ENCODE results near the gene ADM2.

ADM2 gene

GRCh38 chr22:50504369-50505211 lies 23.2 kb downstream of the ADM2 start:
- Histone ChIP-seq H2BK12ac (ENCODE audit: low read length in 2 of 2) (no peak overlapping the region), H3K27ac (ENCODE audit: low read length, poor library complexity, severe bottlenecking) (no peak overlapping the region), H3K4me3 (ENCODE audit: insufficient read depth in 1 of 2, low read depth in 1 of 2, low read length in 2 of 2) (no peak overlapping the region), H3K4ac (ENCODE audit: low read depth in 1 of 2, low read length in 2 of 2) (no peak overlapping the region), H3K9me3 (ENCODE audit: control insufficient read depth, low read length) (no peaks in the 10 kb centered on the region), H2BK120ac (ENCODE audit: low read depth, low read length) (no peak overlapping the region), H3K14ac (ENCODE audit: low read length in 2 of 2) (no peak overlapping the region), H3K4me1 (ENCODE audit: control insufficient read depth, insufficient read depth, low read depth, low read length) (peaks cover 14% of the 10 kb centered on the region), H4K91ac (ENCODE audit: low read length) (no peak overlapping the region), H3K4me2 (ENCODE audit: low read length, poor library complexity, severe bottlenecking) (no peak overlapping the region), H3K36me3 (ENCODE audit: control insufficient read depth in 1 of 2, insufficient read depth in 2 of 2, low read depth in 1 of 2, low read length in 2 of 2) (peaks cover 29 to 51% of the 10 kb centered on the region in 2 experiments), H3K79me1 (replicated peaks; ENCODE audit: low read length, poor library complexity, severe bottlenecking) (peaks cover 26% of the 10 kb centered on the region), H2BK5ac (ENCODE audit: low read depth, low read length, poor library complexity, severe bottlenecking) (no peak overlapping the region), H3K9ac (ENCODE audit: low read length) (no peak overlapping the region), H4K8ac (ENCODE audit: low read length) (no peak overlapping the region), H2AK5ac (ENCODE audit: low read length, severe bottlenecking) (no peak overlapping the region), H3K23ac (ENCODE audit: low read length in 2 of 2) (no peak overlapping the region), H2BK15ac (ENCODE audit: low read depth, poor library complexity, severe bottlenecking) (no peak overlapping the region), H3K27me3 (ENCODE audit: control insufficient read depth in 1 of 2, insufficient read depth in 1 of 2, low read length in 2 of 2) (no peaks in the 10 kb centered on the region), H3K18ac (ENCODE audit: low read depth in 1 of 2, low read length in 2 of 2) (no peak overlapping the region), H2AFZ (ENCODE audit: low read depth, low read length) (no peak overlapping the region)
- no peak for DNase-seq
- 95% methylated on average over 38 of the region's 44 CpGs for WGBS

GRCh38 chr22:50505276-50505775 lies 24.0 kb downstream of the ADM2 start:
- H3K4me1 ChIP-seq (ENCODE audit: control insufficient read depth, insufficient read depth, low read depth, low read length), result peaks cover 14% of the 10 kb centered on the region
- H3K9ac ChIP-seq (ENCODE audit: low read length), result no peak overlapping the region
- peaks cover 26% of the 10 kb centered on the region for H3K79me1 ChIP-seq (replicated peaks; ENCODE audit: low read length, poor library complexity, severe bottlenecking)
- no peak overlapping the region for H3K23ac ChIP-seq (ENCODE audit: low read length in 2 of 2)
- H2AK5ac ChIP-seq (ENCODE audit: low read length, severe bottlenecking), result no peak overlapping the region
- no peak overlapping the region for H3K4ac ChIP-seq (ENCODE audit: low read depth in 1 of 2, low read length in 2 of 2)
- H3K36me3 ChIP-seq (ENCODE audit: control insufficient read depth in 1 of 2, insufficient read depth in 2 of 2, low read depth in 1 of 2, low read length in 2 of 2), result peaks cover 29 to 50% of the 10 kb centered on the region in 2 experiments
- H4K8ac ChIP-seq (ENCODE audit: low read length), result no peak overlapping the region
- DNase-seq, result no peak
- no peak overlapping the region for H2BK120ac ChIP-seq (ENCODE audit: low read depth, low read length)
- no peak overlapping the region for H4K91ac ChIP-seq (ENCODE audit: low read length)
- no peak overlapping the region for H2BK15ac ChIP-seq (ENCODE audit: low read depth, poor library complexity, severe bottlenecking)
- H3K4me3 ChIP-seq (ENCODE audit: insufficient read depth in 1 of 2, low read depth in 1 of 2, low read length in 2 of 2), result no peak overlapping the region
- H2BK12ac ChIP-seq (ENCODE audit: low read length in 2 of 2), result no peak overlapping the region
- no peak overlapping the region for H2BK5ac ChIP-seq (ENCODE audit: low read depth, low read length, poor library complexity, severe bottlenecking)
- WGBS, result 98% methylated on average over 14 of the region's 14 CpGs
- H3K27ac ChIP-seq (ENCODE audit: low read length, poor library complexity, severe bottlenecking), result no peak overlapping the region
- H3K27me3 ChIP-seq (ENCODE audit: control insufficient read depth in 1 of 2, insufficient read depth in 1 of 2, low read length in 2 of 2), result no peaks in the 10 kb centered on the region
- no peaks in the 10 kb centered on the region for H3K9me3 ChIP-seq (ENCODE audit: control insufficient read depth, low read length)
- no peak overlapping the region for H2AFZ ChIP-seq (ENCODE audit: low read depth, low read length)
- no peak overlapping the region for H3K14ac ChIP-seq (ENCODE audit: low read length in 2 of 2)
- H3K18ac ChIP-seq (ENCODE audit: low read depth in 1 of 2, low read length in 2 of 2), result no peak overlapping the region
- no peak overlapping the region for H3K4me2 ChIP-seq (ENCODE audit: low read length, poor library complexity, severe bottlenecking)

- H3K36me3 ChIP-seq (ENCODE audit: control insufficient read depth in 1 of 2, insufficient read depth in 2 of 2, low read depth in 1 of 2, low read length in 2 of 2), result peaks cover 32 to 45% of the 10 kb centered on the region in 2 experiments
- H2AFZ ChIP-seq (ENCODE audit: low read depth, low read length), result no peak overlapping the region
- H3K27ac ChIP-seq (ENCODE audit: low read length, poor library complexity, severe bottlenecking), result no peak overlapping the region
- peak overlapping the region; percentile 82 to 100 for H3K4me3 ChIP-seq (ENCODE audit: insufficient read depth in 1 of 2, low read depth in 1 of 2, low read length in 2 of 2)
- no peak overlapping the region for H2BK15ac ChIP-seq (ENCODE audit: low read depth, poor library complexity, severe bottlenecking)
- H3K4me1 ChIP-seq (ENCODE audit: control insufficient read depth, insufficient read depth, low read depth, low read length), result peaks cover 12% of the 10 kb centered on the region
- H3K9me3 ChIP-seq (ENCODE audit: control insufficient read depth, low read length), result no peaks in the 10 kb centered on the region
- peak overlapping the region; percentile 12 for H4K8ac ChIP-seq (ENCODE audit: low read length)
- peaks cover 26% of the 10 kb centered on the region for H3K79me1 ChIP-seq (replicated peaks; ENCODE audit: low read length, poor library complexity, severe bottlenecking)
- 92% methylated on average over 41 of the region's 41 CpGs for WGBS
- peak overlapping the region; percentile 70 for H4K91ac ChIP-seq (ENCODE audit: low read length)
- no peak overlapping the region for H2BK5ac ChIP-seq (ENCODE audit: low read depth, low read length, poor library complexity, severe bottlenecking)
- H2AK5ac ChIP-seq (ENCODE audit: low read length, severe bottlenecking), result no peak overlapping the region
- no peak overlapping the region for H3K14ac ChIP-seq (ENCODE audit: low read length in 2 of 2)
- H2BK12ac ChIP-seq (ENCODE audit: low read length in 2 of 2), result no peak overlapping the region
- H2BK120ac ChIP-seq (ENCODE audit: low read depth, low read length), result no peak overlapping the region
- peak overlapping the region; percentile 97 for H3K9ac ChIP-seq (ENCODE audit: low read length)
- peak overlapping the region; percentile 64 for H3K4me2 ChIP-seq (ENCODE audit: low read length, poor library complexity, severe bottlenecking)
- no peak overlapping the region for H3K18ac ChIP-seq (ENCODE audit: low read depth in 1 of 2, low read length in 2 of 2)
- no peak for DNase-seq
- no peaks in the 10 kb centered on the region for H3K27me3 ChIP-seq (ENCODE audit: control insufficient read depth in 1 of 2, insufficient read depth in 1 of 2, low read length in 2 of 2)
- peak overlapping the region in 1 of 2 experiments; percentile 46 for H3K4ac ChIP-seq (ENCODE audit: low read depth in 1 of 2, low read length in 2 of 2)
- no peak overlapping the region for H3K23ac ChIP-seq (ENCODE audit: low read length in 2 of 2)
Observed at GRCh38 chr22:50505776-50506610, 24.6 kb downstream of the ADM2 start.

Data from mesenchymal stem cell (in vitro differentiated cells and primary cell).